GM12865 (cell line): ENCODE data around the gene FOXL1.

ENCODE experiments used
- DNase-seq: peaks from one replicate; pipeline ENCODE4 v3.0.0; 2010; ENCODE audit warnings: low read depth
- H3K4me3 ChIP-seq: 2 replicates; pipeline ENCODE4 v1.5.1; 2011; ENCODE audit warnings: mild to moderate bottlenecking, low read depth, low read length, control low read depth
- CTCF ChIP-seq: IDR thresholded peaks from 2 replicates; pipeline ENCODE4 v1.5.1; 2011; ENCODE audit warnings: low read length, control low read depth, low read depth, inconsistent platforms; ENCODE audit not compliant: insufficient read depth; ENCODE audit errors: missing control alignments

The FOXL1 gene

DNA sequence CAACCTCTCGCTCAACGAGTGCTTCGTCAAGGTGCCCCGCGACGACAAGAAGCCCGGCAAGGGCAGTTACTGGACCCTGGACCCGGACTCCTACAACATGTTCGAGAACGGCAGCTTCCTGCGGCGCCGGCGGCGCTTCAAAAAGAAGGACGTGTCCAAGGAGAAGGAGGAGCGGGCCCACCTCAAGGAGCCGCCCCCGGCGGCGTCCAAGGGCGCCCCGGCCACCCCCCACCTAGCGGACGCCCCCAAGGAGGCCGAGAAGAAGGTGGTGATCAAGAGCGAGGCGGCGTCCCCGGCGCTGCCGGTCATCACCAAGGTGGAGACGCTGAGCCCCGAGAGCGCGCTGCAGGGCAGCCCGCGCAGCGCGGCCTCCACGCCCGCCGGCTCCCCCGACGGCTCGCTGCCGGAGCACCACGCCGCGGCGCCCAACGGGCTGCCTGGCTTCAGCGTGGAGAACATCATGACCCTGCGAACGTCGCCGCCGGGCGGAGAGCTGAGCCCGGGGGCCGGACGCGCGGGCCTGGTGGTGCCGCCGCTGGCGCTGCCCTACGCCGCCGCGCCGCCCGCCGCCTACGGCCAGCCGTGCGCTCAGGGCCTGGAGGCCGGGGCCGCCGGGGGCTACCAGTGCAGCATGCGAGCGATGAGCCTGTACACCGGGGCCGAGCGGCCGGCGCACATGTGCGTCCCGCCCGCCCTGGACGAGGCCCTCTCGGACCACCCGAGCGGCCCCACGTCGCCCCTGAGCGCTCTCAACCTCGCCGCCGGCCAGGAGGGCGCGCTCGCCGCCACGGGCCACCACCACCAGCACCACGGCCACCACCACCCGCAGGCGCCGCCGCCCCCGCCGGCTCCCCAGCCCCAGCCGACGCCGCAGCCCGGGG lies 10.4 kb upstream of the FOXL1 start:
- no peak for TF ChIP-seq CTCF
- no peak for DNase-seq
- no peak overlapping the region for H3K4me3 ChIP-seq

GRCh38 chr16:86568677-86569623 lies 9.4 kb upstream of the FOXL1 start:
- TF ChIP-seq CTCF = no peak
- no peak for DNase-seq
- no peak overlapping the region for H3K4me3 ChIP-seq

GRCh38 chr16:86569701-86570447 lies 8.5 kb upstream of the FOXL1 start:
- TF ChIP-seq CTCF = no peak
- H3K4me3 ChIP-seq = no peak overlapping the region

DNA sequence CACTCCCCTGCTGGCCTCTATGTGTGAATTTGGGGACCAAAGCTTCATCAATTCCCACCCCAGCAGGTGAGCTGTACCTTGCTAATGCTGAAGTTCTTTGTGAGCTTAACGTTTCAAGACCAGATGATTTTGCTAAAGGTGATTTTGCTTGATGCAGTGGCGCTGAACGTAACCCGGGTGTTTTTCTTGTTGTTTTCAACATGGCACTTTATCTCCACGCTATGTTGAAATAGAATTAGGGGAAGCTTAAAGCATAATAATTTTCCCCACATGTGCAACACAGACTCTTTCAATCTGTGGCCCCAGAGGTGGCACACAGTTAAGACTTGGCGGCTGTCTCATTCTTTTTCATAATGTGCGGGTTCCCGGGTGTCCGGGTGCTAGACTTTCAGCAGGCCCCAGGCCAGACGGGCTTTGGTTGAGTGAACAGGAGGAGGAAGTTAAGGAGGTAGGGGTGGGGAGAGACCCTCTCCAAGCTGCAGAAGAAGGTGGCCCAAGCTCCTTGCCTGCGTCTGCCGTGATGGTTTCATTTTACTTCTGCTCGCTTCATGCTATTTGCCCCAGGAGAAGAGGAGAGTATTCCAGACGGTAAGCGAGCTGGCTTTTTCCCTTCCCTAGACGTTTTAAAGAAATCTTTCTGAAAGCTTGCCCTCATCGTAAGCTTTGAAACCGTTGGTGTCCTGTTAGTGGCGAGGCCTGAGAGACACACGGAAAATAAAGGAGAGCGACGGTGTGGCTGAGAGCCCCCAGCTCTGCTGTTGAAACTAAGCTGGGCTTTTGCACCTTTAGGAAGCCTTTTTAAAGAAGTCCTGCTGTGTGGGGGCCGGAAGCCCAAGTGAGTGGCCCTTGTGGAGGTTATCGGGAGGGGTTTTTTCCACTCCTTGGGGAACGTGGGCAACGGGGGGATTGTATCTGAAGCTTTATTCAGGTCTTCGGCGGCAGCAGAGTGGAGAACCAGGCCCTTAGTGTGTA lies 7.5 kb upstream of the FOXL1 start:
- H3K4me3 ChIP-seq = no peak overlapping the region
- TF ChIP-seq CTCF = no peak
- no peak for DNase-seq

More at GRCh38 chr16:86569701-86570447, 8.5 kb upstream of the FOXL1 start:
- no peak for DNase-seq

- no peak overlapping the region for H3K4me3 ChIP-seq
- TF ChIP-seq CTCF = no peak
These were observed 6.8 kb upstream of the FOXL1 start for GRCh38 chr16:86571530-86571915.

More at GRCh38 chr16:86571530-86571915, 6.8 kb upstream of the FOXL1 start:
- DNase-seq = no peak
